Stimulated activated CD8-positive, alpha-beta memory T cell treated with anti-CD3 and anti-CD28 coated beads, Interleukin-12 subunit alpha, Interleukin-12 subunit beta, amount 100 ng/mL, for 1 hour (primary cell): ENCODE data around the gene SLC11A1.

Experiments
- DNase-seq: peaks from one replicate; pipeline ENCODE4 v3.0.0-alpha.2; 2020; ENCODE audit warnings: low read depth

The SLC11A1 gene

DNA sequence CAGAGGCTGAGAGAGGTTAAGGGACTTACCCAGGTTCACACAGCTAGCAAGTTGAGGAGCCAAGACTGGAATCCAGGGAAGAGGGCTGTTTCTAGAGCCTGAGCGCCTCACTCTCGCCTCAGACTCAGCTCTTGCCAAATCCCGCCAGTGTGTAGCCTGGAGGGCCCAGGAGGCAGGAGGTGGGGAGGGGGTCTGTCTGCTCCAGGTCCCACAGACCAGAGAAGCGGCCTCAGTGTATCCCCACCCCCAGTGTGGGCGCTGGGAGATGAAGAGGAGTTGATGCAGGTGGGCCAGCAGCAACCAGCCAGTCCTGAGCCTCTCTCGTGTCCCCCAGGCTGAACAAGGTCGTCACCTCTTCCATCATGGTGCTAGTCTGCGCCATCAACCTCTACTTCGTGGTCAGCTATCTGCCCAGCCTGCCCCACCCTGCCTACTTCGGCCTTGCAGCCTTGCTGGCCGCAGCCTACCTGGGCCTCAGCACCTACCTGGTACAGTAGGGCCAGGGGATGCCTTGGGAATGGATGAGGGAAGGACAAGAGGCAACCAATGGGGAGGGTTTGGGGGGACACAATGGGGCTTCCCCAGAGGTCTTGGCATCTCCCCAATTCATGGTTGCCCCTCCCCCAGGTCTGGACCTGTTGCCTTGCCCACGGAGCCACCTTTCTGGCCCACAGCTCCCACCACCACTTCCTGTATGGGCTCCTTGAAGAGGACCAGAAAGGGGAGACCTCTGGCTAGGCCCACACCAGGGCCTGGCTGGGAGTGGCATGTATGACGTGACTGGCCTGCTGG is 12.4 kb downstream of the SLC11A1 start:
- DNase-seq, result no peak

- no peak for DNase-seq
Observed at GRCh38 chr2:218395090-218395444, 13.0 kb downstream of the SLC11A1 start.

DNA sequence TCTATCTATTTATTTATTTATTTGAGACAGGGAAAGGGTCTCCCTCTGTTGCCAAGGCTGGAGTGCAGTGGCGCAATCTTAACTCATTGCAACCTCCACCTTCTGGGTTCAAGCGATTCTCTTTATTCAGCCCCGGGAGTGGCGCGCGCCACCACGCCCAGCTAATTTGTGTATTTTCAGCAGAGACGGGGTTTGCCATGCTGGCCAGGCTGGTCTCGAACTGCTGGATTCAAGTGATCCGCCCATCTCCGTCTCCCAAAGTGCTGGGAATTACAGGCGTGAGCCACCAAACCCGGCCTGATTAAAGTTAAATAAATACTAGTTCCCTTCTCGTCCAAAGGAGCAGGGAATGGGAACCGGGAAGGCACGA is 13.4 kb downstream of the SLC11A1 start:
- no peak for DNase-seq

GRCh38 chr2:218395826-218396687 is 14.0 kb downstream of the SLC11A1 start:
- DNase-seq, result peak; percentile 84

- DNase-seq, result no peak
Observed at GRCh38 chr2:218396688-218397462, 14.8 kb downstream of the SLC11A1 start.

- no peak for DNase-seq
Observed at GRCh38 chr2:218397463-218397819, 15.4 kb downstream of the SLC11A1 start.

GRCh38 chr2:218397820-218398436 is 15.9 kb downstream of the SLC11A1 start:
- no peak for DNase-seq

DNA sequence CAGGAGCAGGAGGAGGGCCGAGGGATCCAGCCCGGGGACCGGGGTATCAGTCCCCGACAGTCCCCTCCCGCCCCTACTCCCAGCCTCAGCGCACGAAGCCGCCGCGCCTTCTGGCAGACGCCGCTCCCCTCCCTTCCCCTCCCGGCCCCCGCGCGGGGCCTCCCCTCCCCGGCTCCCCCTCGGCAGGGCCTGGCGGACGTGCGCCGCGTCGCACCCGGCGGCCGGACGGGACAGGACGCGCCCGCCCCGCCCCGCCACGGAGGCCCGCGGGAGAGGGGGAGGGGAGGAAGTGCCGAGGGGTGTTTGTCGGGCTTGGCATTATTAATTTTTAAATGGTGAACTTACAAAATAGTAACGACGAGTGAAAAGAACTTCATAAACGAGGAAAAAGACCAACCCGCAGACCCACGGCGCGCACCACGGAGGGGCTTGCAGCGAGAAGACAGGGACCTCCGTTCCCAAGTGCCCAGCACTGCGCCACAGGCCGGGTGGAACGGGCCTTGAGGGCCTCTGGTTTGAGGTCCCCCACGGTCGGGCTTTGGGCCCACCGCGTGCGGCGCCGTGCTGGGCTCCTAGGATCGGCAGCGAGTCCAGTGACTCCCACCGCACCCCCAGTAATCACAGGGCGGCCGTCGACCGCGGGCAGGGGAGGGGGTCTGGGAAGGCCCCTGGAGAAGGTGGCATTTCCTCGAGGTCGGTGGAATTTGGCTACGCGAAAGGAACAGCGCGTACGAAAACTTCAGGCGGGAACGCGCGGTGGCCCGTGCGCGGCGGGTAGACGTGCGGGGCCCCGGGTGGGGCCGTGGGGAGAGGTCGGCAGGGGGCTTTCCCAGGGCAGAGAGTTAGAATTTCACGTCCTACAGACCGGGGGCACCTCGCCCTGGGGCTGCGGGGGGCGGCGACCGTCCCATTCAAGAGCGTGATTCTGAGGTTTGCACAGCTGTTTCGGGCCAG is 16.6 kb downstream of the SLC11A1 start:
- DNase-seq, result no peak

- peak; percentile 90 for DNase-seq
Observed at GRCh38 chr2:218399391-218400166, 17.5 kb downstream of the SLC11A1 start, which contains the start of gene CTDSP1. TSS of gene CTDSP1 (plus strand) at chr2:218399868. CDS start at chr2:218400091, 223 bp downstream.

- no peak for DNase-seq
Observed at GRCh38 chr2:218400167-218400929, 18.3 kb downstream of the SLC11A1 start.

DNA sequence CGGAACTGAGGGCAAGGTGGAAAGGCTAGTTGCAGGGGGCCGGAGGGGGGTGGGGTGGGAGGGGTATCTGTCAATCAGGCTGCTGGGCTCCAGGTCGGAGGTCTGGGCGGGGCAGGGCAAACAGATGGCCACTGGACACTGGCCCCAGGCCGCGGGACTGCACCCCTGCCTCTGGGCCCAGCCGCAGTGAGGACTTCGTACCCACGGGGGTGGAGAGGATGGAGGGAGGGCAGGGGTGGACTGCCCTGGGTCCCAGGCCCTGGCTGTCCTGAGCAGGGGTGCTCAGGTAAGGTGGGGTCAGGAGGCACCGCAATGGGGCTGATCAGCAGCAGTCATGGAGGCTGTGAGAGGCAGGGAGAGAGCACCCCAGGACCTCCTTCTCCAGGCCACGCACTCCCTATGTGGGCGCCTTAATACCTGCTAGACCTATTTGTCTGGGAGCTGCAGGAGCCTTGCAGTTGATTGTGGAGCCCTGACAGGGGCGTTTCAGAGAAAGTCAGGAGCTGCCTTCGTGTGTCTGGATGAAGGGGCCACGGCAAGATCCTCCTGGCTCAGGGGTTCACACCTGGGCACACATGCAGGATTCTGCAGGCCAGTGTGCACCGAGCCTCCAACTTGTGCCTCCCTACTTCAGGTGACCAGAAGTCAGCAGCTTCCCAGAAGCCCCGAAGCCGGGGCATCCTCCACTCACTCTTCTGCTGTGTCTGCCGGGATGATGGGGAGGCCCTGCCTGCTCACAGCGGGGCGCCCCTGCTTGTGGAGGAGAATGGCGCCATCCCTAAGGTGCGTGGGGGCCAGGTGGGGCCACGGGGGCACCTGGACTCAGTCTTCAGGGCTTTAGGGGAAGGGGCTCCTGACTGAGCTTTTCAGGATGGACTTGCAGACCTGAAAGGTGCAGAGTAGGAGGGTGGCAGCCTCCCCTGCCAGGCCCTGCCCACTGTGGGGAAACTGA is 19.1 kb downstream of the SLC11A1 start:
- DNase-seq, result no peak

GRCh38 chr2:218401890-218402289 is 19.8 kb downstream of the SLC11A1 start:
- DNase-seq, result no peak

DNA sequence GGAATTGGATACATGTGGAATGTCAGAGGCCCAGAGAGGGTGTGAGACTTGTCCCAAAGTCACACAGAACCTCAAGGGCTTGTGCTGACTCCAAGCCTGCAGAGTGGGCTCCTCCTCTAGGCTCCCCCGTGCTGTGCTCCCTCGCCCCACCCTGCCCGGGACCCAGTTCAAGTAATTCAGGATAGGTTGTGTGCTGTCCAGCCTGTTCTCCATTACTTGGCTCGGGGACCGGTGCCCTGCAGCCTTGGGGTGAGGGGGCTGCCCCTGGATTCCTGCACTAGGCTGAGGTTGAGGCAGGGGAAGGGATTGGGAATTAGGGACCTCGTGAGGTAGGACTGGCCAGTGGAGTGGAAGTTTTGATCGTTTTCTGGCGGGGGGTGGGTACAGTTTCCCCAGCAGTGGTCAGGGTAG is 20.4 kb downstream of the SLC11A1 start:
- no peak for DNase-seq

GRCh38 chr2:218402911-218403411 is 20.9 kb downstream of the SLC11A1 start:
- DNase-seq, result no peak

DNA sequence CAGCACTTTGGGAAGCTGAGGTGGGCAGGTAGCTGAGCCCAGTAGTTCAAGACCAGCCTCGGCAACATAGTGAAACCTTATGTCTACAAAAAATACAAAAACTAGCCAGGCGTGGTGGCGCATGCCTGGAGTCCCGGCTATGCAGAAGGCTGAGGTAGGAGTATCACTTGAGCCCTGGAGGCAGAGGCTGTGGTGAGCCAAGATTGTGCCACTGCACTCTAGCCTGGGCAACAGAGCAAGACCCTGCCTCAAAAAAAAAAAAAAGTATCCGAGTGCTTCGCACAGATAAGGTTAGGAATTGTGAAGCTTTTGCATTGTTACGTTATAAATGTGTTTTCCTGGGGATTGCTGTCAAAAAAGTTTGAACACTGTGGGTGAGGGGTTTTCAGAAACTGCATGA is 21.7 kb downstream of the SLC11A1 start:
- no peak for DNase-seq

- no peak for DNase-seq
Observed at GRCh38 chr2:218404351-218405085, 22.4 kb downstream of the SLC11A1 start.

DNA sequence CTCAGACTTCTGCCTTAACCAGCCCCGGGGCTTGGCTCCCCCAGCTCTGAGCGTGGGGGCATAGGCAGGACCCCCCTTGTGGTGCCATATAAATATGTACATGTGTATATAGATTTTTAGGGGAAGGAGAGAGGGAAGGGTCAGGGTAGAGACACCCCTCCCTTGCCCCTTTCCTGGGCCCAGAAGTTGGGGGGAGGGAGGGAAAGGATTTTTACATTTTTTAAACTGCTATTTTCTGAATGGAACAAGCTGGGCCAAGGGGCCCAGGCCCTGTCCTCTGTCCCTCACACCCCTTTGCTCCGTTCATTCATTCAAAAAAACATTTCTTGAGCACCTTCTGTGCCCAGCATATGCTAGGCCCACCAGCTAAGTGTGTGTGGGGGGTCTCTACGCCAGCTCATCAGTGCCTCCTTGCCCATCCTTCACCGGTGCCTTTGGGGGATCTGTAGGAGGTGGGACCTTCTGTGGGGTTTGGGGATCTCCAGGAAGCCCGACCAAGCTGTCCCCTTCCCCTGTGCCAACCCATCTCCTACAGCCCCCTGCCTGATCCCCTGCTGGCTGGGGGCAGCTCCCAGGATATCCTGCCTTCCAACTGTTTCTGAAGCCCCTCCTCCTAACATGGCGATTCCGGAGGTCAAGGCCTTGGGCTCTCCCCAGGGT is 23.1 kb downstream of the SLC11A1 start:
- no peak for DNase-seq
